ENCODE data around the gene S100PBP. TPM values are rescaled to one million over a fixed set of nuclear protein-coding genes. Genes with fewer than 3 reads are reported as not detected.

S100PBP gene
- polyA plus RNA-seq, 3 donors, result 6.6 to 17.4 (median 7.1) TPM

DNA sequence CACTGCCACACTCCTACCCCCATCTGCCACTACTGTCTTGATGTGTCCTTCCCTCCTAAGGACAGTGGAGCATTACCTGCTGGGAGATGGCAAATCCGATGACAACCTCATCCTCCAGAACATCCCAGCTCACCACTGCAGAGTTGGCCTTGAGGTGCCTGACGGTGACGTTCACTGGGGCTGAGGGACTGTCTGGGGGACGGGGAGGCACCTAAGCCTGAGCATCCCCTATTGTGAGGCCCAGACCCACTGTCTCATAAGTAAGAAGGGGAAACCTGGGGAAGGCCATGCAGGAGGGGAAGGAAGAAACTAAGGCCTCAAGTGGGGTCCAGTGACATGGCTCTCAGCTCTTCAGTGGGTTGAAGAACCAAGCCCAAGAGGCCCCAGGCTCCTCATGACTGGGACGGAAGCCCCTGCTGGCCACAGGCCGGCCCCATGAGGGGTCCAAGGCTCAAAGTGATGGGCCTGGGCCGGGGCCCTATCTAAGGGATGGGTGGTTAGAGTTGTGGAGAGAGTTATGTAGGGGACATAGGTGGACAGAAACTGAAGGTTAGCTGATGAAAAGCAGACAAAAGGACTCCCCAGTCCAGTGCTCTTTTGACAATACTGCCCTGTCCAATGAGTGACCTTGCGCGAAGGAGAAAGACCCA, 51.5 kb downstream of the S100PBP start:
- Histone ChIP-seq H2AFZ (ENCODE audit: insufficient read depth, low read depth, low read length, poor library complexity, severe bottlenecking) (no peak overlapping the region), H3K4me1 (ENCODE audit: control insufficient read depth in 1 of 2, insufficient read depth in 2 of 2, low read length in 2 of 2) (no peaks in the 10 kb centered on the region), H3K79me2 (ENCODE audit: insufficient read depth, low read length) (no peaks in the 10 kb centered on the region), H3K9ac (ENCODE audit: insufficient read depth, low read length, poor library complexity, severe bottlenecking) (no peak overlapping the region), H4K20me1 (ENCODE audit: insufficient read depth, low read length) (no peaks in the 10 kb centered on the region), H3K4me2 (replicated peaks; ENCODE audit: extremely low read depth, low read length, poor library complexity, severe bottlenecking) (no peak overlapping the region), H3K27ac (ENCODE audit: low read depth in 1 of 2, low read length in 2 of 2) (no peak overlapping the region), H3K4me3 (replicated peaks in 1 of 3; ENCODE audit: low read depth in 2 of 3, low read length in 3 of 3) (no peak overlapping the region), H3K36me3 (replicated peaks in 1 of 2; ENCODE audit: control insufficient read depth in 1 of 2, insufficient read depth in 2 of 2, low read length in 2 of 2) (peaks cover 2 to 4% of the 10 kb centered on the region in 2 donors), H3K9me3 (replicated peaks in 1 of 2; ENCODE audit: control insufficient read depth in 1 of 2, insufficient read depth in 1 of 2, low read length in 2 of 2) (no peaks in the 10 kb centered on the region), H3K27me3 (ENCODE audit: control insufficient read depth in 2 of 2, insufficient read depth in 2 of 2, low read length in 2 of 2) (peaks cover 23 to 35% of the 10 kb centered on the region in 2 donors)
- intact Hi-C loops (cut with micrococcal nuclease), result no loop called here
- TF ChIP-seq, protein P1, sequence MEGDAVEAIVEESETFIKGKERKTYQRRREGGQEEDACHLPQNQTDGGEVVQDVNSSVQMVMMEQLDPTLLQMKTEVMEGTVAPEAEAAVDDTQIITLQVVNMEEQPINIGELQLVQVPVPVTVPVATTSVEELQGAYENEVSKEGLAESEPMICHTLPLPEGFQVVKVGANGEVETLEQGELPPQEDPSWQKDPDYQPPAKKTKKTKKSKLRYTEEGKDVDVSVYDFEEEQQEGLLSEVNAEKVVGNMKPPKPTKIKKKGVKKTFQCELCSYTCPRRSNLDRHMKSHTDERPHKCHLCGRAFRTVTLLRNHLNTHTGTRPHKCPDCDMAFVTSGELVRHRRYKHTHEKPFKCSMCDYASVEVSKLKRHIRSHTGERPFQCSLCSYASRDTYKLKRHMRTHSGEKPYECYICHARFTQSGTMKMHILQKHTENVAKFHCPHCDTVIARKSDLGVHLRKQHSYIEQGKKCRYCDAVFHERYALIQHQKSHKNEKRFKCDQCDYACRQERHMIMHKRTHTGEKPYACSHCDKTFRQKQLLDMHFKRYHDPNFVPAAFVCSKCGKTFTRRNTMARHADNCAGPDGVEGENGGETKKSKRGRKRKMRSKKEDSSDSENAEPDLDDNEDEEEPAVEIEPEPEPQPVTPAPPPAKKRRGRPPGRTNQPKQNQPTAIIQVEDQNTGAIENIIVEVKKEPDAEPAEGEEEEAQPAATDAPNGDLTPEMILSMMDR (IDR thresholded peaks at IDR 0.05), result no peak
- WGBS (ENCODE audit: insufficient coverage), result 100% methylated on average over 3 of the region's 9 CpGs
- Mint-ChIP-seq H3K27ac (peak overlapping the region in 1 of 7 donors; percentile 31), H3K4me3 (peak overlapping the region in 1 of 2 donors; percentile 82), H3K4me1 (peaks cover 10% of the 10 kb centered on the region), H3K27me3 (ENCODE audit: low read depth in 3 of 3) (peaks cover 39 to 47% (median 43%) of the 10 kb centered on the region in 3 donors), H3K36me3 (peaks cover 16 to 30% of the 10 kb centered on the region in 2 donors), H3K9me3 (peaks cover 0 to 7% (median 2%) of the 10 kb centered on the region in 7 donors)
- no peak for DNase-seq

GRCh38 chr1:32869923-32870614, 52.6 kb downstream of the S100PBP start:
- H2AFZ ChIP-seq (ENCODE audit: insufficient read depth, low read depth, low read length, poor library complexity, severe bottlenecking), result no peak overlapping the region
- Mint-ChIP-seq H3K4me1 (peaks cover 10% of the 10 kb centered on the region), H3K27me3 (ENCODE audit: low read depth in 3 of 3) (peaks cover 40 to 54% (median 51%) of the 10 kb centered on the region in 3 donors), H3K4me3 (peak overlapping the region; percentile 50 to 82), H3K36me3 (peaks cover 16 to 26% of the 10 kb centered on the region in 2 donors), H3K9me3 (peaks cover 0 to 7% (median 2%) of the 10 kb centered on the region in 7 donors), H3K27ac (peak overlapping the region in 1 of 7 donors; percentile 11)
- H3K9ac ChIP-seq (ENCODE audit: insufficient read depth, low read length, poor library complexity, severe bottlenecking), result no peak overlapping the region
- H3K27ac ChIP-seq (ENCODE audit: low read depth in 1 of 2, low read length in 2 of 2), result no peak overlapping the region
- TF ChIP-seq, protein P1 (IDR thresholded peaks at IDR 0.05), result no peak
- intact Hi-C loops (cut with micrococcal nuclease), result loop anchor here in 1 of 2 donors (10.0 kb wide), 1 partner anchor 355 kb away; no protein-coding TSS in a partner anchor
- H3K79me2 ChIP-seq (ENCODE audit: insufficient read depth, low read length), result no peaks in the 10 kb centered on the region
- H3K9me3 ChIP-seq (replicated peaks in 1 of 2; ENCODE audit: control insufficient read depth in 1 of 2, insufficient read depth in 1 of 2, low read length in 2 of 2), result no peaks in the 10 kb centered on the region
- 68% methylated on average over 11 of the region's 16 CpGs for WGBS (ENCODE audit: insufficient coverage)
- H3K4me1 ChIP-seq (ENCODE audit: control insufficient read depth in 1 of 2, insufficient read depth in 2 of 2, low read length in 2 of 2), result no peaks in the 10 kb centered on the region
- no peaks in the 10 kb centered on the region for H4K20me1 ChIP-seq (ENCODE audit: insufficient read depth, low read length)
- no peak overlapping the region for H3K4me2 ChIP-seq (replicated peaks; ENCODE audit: extremely low read depth, low read length, poor library complexity, severe bottlenecking)
- no peak for DNase-seq
- no peaks in the 10 kb centered on the region for H3K36me3 ChIP-seq (replicated peaks in 1 of 2; ENCODE audit: control insufficient read depth in 1 of 2, insufficient read depth in 2 of 2, low read length in 2 of 2)
- no peak overlapping the region for H3K4me3 ChIP-seq (replicated peaks in 1 of 3; ENCODE audit: low read depth in 2 of 3, low read length in 3 of 3)
- peaks cover 23 to 40% of the 10 kb centered on the region in 2 donors for H3K27me3 ChIP-seq (ENCODE audit: control insufficient read depth in 2 of 2, insufficient read depth in 2 of 2, low read length in 2 of 2)
